ENCODE measurements around the gene TCFL5. TPM values are rescaled to one million over a fixed set of nuclear protein-coding genes. Genes with fewer than 3 reads are reported as not detected.
"Not testable (repeated sequence)": the region's sequence is repeated elsewhere in the genome, so short reads cannot be mapped to it uniquely, and the experiment has no call there.

Gene TCFL5
- total and polyA plus RNA-seq, 3 donors from 2014 or later: 66.4 to 184 (median 85.3) TPM

GRCh38 chr20:62849431-62849830, 12.2 kb downstream of the TCFL5 start:
- no peaks in the 10 kb centered on the region for H3K9me3 ChIP-seq
- peaks cover 4% of the 10 kb centered on the region for H3K4me1 ChIP-seq
- H3K4me3 ChIP-seq: no peak overlapping the region
- intact Hi-C loops (cut with DNase I; ENCODE audit: low total_unique reads): no loop called here
- no peak overlapping the region for H3K27ac ChIP-seq
- H3K27me3 ChIP-seq: no peaks in the 10 kb centered on the region
- H3K36me3 ChIP-seq (ENCODE audit: low read depth, missing control alignments): no peaks in the 10 kb centered on the region
- DNase-seq: no peak
- no peak for TF ChIP-seq POLR2A (IDR thresholded peaks at IDR 0.05)
- TF ChIP-seq, protein P1, sequence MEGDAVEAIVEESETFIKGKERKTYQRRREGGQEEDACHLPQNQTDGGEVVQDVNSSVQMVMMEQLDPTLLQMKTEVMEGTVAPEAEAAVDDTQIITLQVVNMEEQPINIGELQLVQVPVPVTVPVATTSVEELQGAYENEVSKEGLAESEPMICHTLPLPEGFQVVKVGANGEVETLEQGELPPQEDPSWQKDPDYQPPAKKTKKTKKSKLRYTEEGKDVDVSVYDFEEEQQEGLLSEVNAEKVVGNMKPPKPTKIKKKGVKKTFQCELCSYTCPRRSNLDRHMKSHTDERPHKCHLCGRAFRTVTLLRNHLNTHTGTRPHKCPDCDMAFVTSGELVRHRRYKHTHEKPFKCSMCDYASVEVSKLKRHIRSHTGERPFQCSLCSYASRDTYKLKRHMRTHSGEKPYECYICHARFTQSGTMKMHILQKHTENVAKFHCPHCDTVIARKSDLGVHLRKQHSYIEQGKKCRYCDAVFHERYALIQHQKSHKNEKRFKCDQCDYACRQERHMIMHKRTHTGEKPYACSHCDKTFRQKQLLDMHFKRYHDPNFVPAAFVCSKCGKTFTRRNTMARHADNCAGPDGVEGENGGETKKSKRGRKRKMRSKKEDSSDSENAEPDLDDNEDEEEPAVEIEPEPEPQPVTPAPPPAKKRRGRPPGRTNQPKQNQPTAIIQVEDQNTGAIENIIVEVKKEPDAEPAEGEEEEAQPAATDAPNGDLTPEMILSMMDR (IDR thresholded peaks at IDR 0.05): no peak

DNA sequence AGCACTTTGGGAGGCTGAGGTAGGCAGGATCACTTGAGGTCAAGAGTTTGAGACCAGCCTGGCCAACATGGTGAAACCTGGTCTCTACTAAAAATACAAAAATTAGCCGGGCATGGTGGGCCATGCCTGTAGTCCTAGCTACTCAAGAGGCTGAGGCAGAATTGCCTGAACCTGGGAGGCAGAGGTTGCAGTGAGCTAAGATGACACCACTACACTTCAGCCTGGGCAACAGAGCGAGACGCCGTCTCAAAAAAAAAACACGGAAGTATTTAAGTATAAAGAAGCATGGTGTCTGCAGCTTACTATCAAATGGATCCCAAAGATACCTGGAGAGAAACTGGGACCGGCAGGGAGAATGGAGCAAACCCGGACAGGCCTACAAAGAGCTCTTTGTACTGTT, 12.7 kb downstream of the TCFL5 start:
- H3K27me3 ChIP-seq; H3K4me1 ChIP-seq; intact Hi-C loops (cut with DNase I; ENCODE audit: low total_unique reads); H3K36me3 ChIP-seq (ENCODE audit: low read depth, missing control alignments); H3K9me3 ChIP-seq; DNase-seq; H3K4me3 ChIP-seq; H3K27ac ChIP-seq: not testable (repeated sequence)
- WGBS, 2 donors: 89 to 94% methylated on average over 7 of the region's 7 CpGs

DNA sequence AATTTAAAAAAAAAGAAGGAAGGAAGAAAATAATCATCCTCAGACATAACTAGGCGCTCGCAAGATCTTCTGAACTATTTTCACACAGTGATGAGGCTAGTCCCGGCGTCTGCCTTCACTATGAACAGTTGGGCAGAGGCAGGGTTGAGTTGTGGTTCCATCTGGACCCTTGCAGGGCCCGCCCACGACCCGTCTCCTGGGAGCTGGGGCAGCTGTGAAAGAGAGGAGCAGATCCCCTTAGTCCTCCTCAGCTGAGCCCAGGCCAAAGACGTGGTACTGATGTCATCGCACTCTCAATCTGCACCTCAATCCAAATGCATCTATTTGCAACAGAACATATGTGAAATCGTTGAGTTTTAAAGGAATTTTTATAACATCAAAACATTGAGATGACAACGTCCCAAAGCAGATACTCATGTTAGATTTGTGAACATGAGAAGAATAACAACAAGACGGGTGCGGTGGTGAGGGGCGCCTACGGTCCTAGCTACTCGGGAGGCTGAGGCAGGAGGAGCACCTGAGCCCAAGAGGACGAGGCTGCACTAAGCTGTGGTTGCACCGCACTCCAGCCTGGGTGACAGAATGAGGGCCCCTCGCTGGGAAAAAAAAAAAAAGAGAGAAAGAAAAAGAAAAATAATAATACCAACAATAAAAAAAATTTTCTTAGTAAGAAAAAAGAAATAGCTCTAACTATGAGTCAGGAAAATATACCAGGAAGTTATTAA, 15.3 kb downstream of the TCFL5 start:
- H3K9me3 ChIP-seq: no peaks in the 10 kb centered on the region
- no peak for DNase-seq
- H3K4me3 ChIP-seq: no peak overlapping the region
- H3K36me3 ChIP-seq (ENCODE audit: low read depth, missing control alignments): no peaks in the 10 kb centered on the region
- intact Hi-C loops (cut with DNase I; ENCODE audit: low total_unique reads): no loop called here
- H3K27ac ChIP-seq: no peak overlapping the region
- TF ChIP-seq, protein P1 (IDR thresholded peaks at IDR 0.05): no peak
- TF ChIP-seq POLR2A (IDR thresholded peaks at IDR 0.05): no peak
- peaks cover 4% of the 10 kb centered on the region for H3K4me1 ChIP-seq
- 92 to 96% methylated on average over 19 of the region's 19 CpGs for WGBS, 2 donors
- no peaks in the 10 kb centered on the region for H3K27me3 ChIP-seq

- Histone ChIP-seq H3K36me3 (ENCODE audit: low read depth, missing control alignments) (no peaks in the 10 kb centered on the region), H3K9me3 (no peaks in the 10 kb centered on the region), H3K27me3 (no peaks in the 10 kb centered on the region), H3K27ac (no peak overlapping the region), H3K4me1 (peaks cover 4% of the 10 kb centered on the region), H3K4me3 (no peak overlapping the region)
- no peak for DNase-seq
- intact Hi-C loops (cut with DNase I; ENCODE audit: low total_unique reads): no loop called here
- 92 to 93% methylated on average over 16 of the region's 16 CpGs for WGBS, 2 donors
- no peak for TF ChIP-seq POLR2A (IDR thresholded peaks at IDR 0.05)
- TF ChIP-seq, protein P1 (IDR thresholded peaks at IDR 0.05): no peak
These were observed 16.0 kb downstream of the TCFL5 start for GRCh38 chr20:62845416-62846160.

- DNase-seq: no peak
- 98 to 99% methylated on average over 7 of the region's 7 CpGs for WGBS, 2 donors
- no peaks in the 10 kb centered on the region for H3K9me3 ChIP-seq
- H3K27ac ChIP-seq: no peak overlapping the region
- no peaks in the 10 kb centered on the region for H3K27me3 ChIP-seq
- H3K36me3 ChIP-seq (ENCODE audit: low read depth, missing control alignments): no peaks in the 10 kb centered on the region
- TF ChIP-seq, protein P1 (IDR thresholded peaks at IDR 0.05): no peak
- TF ChIP-seq POLR2A (IDR thresholded peaks at IDR 0.05): no peak
- H3K4me3 ChIP-seq: no peak overlapping the region
- H3K4me1 ChIP-seq: peaks cover 4% of the 10 kb centered on the region
- intact Hi-C loops (cut with DNase I; ENCODE audit: low total_unique reads): no loop called here
These were observed 17.4 kb downstream of the TCFL5 start for GRCh38 chr20:62844182-62844581.
